Medulla oblongata (tissue), 1 donor: ENCODE data around the gene ADAD2.
A peak's percentile ranks its signal among the peaks of the same experiment; 100 is the strongest.

Source experiments
- DNase-seq: peaks from one replicate; pipeline ENCODE4 v3.0.0-alpha.2; 2015; ENCODE audit errors: extremely low spot score

Gene ADAD2

GRCh38 chr16:84176192-84177053 is 14.5 kb upstream of the ADAD2 start:
- DNase-seq, result no peak

DNA sequence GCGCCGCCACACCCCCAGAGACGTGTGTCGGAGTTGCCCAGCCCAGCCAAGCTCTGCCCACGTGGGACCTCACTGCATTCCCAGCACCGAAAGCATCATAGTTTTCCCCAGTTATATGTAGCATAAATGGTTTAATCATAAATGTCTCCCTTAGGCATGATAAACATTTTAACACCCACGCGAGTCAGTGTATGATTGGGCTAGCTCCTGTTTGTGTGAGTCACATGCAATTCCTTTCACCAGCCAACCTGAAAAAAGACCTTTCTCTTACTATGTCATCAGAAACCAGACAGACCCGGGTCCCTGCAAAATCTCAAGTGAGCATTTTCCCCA is 13.2 kb upstream of the ADAD2 start:
- no peak for DNase-seq

GRCh38 chr16:84178146-84178765 is 12.7 kb upstream of the ADAD2 start:
- no peak for DNase-seq

GRCh38 chr16:84178892-84179611 is 11.9 kb upstream of the ADAD2 start:
- no peak for DNase-seq

GRCh38 chr16:84179612-84180320 is 11.2 kb upstream of the ADAD2 start:
- DNase-seq, result no peak

GRCh38 chr16:84180519-84181140 is 10.3 kb upstream of the ADAD2 start:
- no peak for DNase-seq

DNA sequence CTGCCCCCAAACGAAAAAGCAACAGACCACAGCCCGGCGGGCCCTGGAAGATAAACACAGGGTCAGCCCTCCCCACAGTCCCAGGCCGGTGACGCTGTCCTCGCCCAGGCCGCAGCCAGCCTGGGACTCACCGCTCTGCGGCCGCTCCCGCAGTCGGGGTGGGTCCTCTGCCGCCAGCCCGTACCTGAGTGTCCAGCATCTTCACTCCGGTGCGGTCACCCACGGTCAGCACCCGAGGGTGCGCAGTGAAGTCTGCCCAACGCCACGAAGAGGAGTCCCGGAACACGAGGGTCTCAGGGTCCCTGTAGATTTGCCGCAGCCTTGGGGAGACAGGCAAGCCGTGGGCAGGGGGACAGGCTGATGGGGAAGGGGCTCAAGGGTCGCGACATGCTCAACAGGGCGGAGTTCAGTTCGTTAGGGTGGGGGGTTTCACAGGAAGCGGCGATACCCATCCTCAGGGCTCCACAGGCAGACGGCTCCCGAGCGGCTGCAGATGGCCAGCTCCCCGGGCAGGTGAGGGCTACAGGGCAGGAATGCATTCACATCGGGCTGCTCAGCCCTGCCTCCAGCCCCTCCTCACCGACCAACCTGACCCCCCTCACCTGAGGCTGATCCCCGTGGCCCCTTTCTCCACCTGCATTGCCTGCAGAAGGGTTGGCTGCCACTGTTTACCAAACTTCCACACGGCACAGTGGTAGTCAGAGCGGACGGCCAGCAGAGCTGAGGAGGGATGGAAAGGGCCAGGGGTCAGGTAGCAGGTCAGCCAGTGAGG is 9.6 kb upstream of the ADAD2 start:
- no peak for DNase-seq

GRCh38 chr16:84182104-84182503 is 8.9 kb upstream of the ADAD2 start:
- DNase-seq, result no peak

- DNase-seq, result no peak
Observed at GRCh38 chr16:84182680-84183571, 8.0 kb upstream of the ADAD2 start.

DNA sequence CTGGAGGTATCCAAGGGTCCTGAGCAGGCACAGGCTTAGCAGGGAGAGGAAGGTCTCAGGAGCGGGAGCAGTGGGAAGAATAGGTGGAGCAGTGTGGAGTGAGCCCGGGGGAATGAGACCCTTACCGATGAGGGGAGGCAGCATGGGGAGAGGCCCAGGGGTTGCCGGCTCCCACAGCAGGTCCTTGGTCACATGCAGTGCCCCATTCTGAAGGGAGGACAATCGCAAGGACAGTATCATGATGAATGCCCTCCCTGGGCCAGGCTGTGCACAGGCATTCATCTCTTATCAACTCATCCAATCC is 7.4 kb upstream of the ADAD2 start:
- no peak for DNase-seq

- DNase-seq, result peak; percentile 45
Observed at GRCh38 chr16:84183911-84184591, 6.9 kb upstream of the ADAD2 start.

- no peak for DNase-seq
Observed at GRCh38 chr16:84184775-84185174, 6.2 kb upstream of the ADAD2 start.

DNA sequence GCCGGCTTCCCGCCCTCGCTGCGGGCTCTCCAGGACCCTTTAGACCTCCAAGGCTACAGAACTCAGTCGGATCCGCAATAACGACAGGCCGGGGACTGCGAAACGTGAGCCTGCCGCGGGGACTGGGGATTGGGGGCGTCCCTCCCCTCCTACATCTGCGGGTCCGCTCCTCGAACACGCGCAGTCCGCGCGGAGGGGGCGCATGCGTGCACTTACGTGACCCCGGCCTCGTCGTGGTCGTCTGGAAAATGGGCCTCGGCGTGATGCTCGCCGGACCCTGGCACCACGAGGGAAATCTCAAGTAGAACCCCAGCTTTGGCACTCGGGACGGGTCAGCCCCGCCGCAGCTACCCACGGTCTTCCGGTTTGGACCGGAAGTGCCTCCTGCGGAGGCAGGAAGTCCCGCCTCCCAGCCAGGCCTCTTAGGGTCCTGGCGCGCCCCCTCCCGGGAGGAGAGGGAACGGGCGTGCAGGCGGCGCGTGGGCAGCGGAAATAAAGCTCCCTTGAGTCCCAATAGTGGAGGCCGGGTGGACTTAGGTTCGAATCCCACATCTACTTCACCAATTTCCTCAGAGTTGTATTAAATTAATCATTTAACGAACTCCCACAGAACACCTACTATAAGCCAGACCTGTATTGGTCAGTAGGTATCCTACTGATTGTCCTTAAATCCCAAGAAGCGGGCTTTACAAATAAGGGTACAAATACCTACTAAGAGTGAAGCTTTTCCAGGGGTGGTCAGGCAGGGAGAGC is 4.1 kb upstream of the ADAD2 start, which contains the start of gene TAF1C:
Gene TAF1C, minus strand, starts transcription at position 373 of the 753 bp plus-strand sequence. CDS start 2,069 bp downstream, outside the sequence.
- peak; percentile 97 for DNase-seq

DNA sequence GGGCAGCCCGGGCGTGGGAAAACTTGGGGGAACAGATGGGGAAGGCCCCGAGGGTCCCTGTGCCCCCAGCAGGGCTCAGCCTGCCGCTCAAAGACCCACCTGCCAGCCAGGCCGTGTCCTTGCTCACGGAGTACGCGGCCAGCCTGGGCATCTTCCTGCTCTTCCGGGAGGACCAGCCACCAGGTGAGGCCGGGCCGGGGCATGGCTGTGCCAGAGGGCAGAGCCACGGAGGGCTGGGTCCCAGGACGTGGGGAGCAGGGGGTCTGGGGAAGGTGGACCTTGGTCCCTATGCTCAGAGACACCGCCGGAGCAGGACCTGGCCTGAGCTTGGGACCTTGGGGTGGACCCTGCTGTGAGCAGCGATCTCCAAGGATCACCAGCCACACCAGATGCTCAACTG is 509 bp downstream of the ADAD2 start:
- no peak for DNase-seq

- no peak for DNase-seq
Observed at GRCh38 chr16:84193480-84193879, 2.5 kb downstream of the ADAD2 start.

GRCh38 chr16:84194018-84194417 is 3.1 kb downstream of the ADAD2 start:
- DNase-seq, result no peak

- DNase-seq, result no peak
Observed at GRCh38 chr16:84194470-84195200, 3.7 kb downstream of the ADAD2 start.
